Hippocampal formation (tissue), 2 donors: ENCODE measurements around the gene LSM14B.

Experiments
- DNase-seq, 2 donors: peaks; one replicate each; lab custom pipeline; 2025; lab: John Stamatoyannopoulos, UW

Gene LSM14B

GRCh38 chr20:62132421-62132820, 10.1 kb downstream of the LSM14B start:
- no peak for DNase-seq

- peak in 1 of 2 donors; percentile 14 for DNase-seq
Observed at GRCh38 chr20:62133051-62133845, 11.0 kb downstream of the LSM14B start.

GRCh38 chr20:62133864-62134263, 11.6 kb downstream of the LSM14B start:
- DNase-seq: no peak

- no peak for DNase-seq
Observed at GRCh38 chr20:62134735-62135231, 12.5 kb downstream of the LSM14B start.

GRCh38 chr20:62135573-62136266, 13.4 kb downstream of the LSM14B start:
- no peak for DNase-seq

GRCh38 chr20:62136283-62137091, 14.2 kb downstream of the LSM14B start:
- peak in 1 of 2 donors; percentile 27 for DNase-seq

- DNase-seq: no peak
Observed at GRCh38 chr20:62137092-62137384, 14.8 kb downstream of the LSM14B start.

GRCh38 chr20:62137478-62138203, 15.4 kb downstream of the LSM14B start:
- DNase-seq: no peak

GRCh38 chr20:62138204-62138543, 15.9 kb downstream of the LSM14B start:
- DNase-seq: no peak

- no peak for DNase-seq
Observed at GRCh38 chr20:62138912-62139311, 16.6 kb downstream of the LSM14B start.

GRCh38 chr20:62139636-62140035, 17.4 kb downstream of the LSM14B start:
- DNase-seq: no peak

- no peak for DNase-seq
Observed at GRCh38 chr20:62141043-62141396, 18.7 kb downstream of the LSM14B start.

- DNase-seq: no peak
Observed at GRCh38 chr20:62141397-62142251, 19.3 kb downstream of the LSM14B start.

GRCh38 chr20:62142252-62143080, 20.2 kb downstream of the LSM14B start:
- DNase-seq: no peak

- peak; percentile 80 to 89 for DNase-seq
Observed at GRCh38 chr20:62143081-62143956, 21.0 kb downstream of the LSM14B start, which contains the start of the genes PSMA7 and SS18L1. Gene PSMA7, minus strand, starts transcription at chr20:62143394. Its CDS starts 91 bp downstream, at chr20:62143303. Gene SS18L1, plus strand, starts transcription at chr20:62143769. Its CDS starts 52 bp downstream, at chr20:62143821.

GRCh38 chr20:62143957-62144825, 21.9 kb downstream of the LSM14B start:
- peak in 1 of 2 donors; percentile 18 for DNase-seq

- DNase-seq: no peak
Observed at GRCh38 chr20:62145688-62146018, 23.4 kb downstream of the LSM14B start.
